HEK293T (cell line): ENCODE measurements around the gene PKD1L1.

Experiments
- CTCF ChIA-PET: fragments of 350-600 bp; formaldehyde crosslinking; extraction: SDS; loops from one replicate; lab custom pipeline; 2021; ENCODE audit warnings: antibody characterized with exemption, inconsistent platforms; lab: Yijun Ruan, JAX
- POLR2A ChIA-PET: fragments of 350-600 bp; formaldehyde crosslinking; extraction: SDS; loops from one replicate; lab custom pipeline; 2020; ENCODE audit warnings: antibody characterized with exemption, inconsistent platforms; lab: Yijun Ruan, JAX
- DNase-seq: peaks from one replicate; pipeline ENCODE4 v3.0.0; 2012; ENCODE audit warnings: mixed read lengths; ENCODE audit errors: extremely low spot score
- ARNT ChIP-seq: fragments of 450-650 bp; IDR thresholded peaks from 2 replicates; pipeline ENCODE4 v1.6.1; 2017; ENCODE audit warnings: mild to moderate bottlenecking
- BHLHE40 ChIP-seq: fragments of 450-650 bp; IDR thresholded peaks from 2 replicates; pipeline ENCODE4 v1.6.1; 2016; ENCODE audit warnings: mild to moderate bottlenecking, moderate library complexity, borderline replicate concordance
- CTBP1 ChIP-seq: fragments of 450-650 bp; IDR thresholded peaks from 2 replicates; pipeline ENCODE4 v1.6.1; 2016; ENCODE audit warnings: borderline replicate concordance
- ELF4 ChIP-seq: fragments of 450-650 bp; IDR thresholded peaks from 2 replicates; pipeline ENCODE4 v1.6.1; 2017; ENCODE audit warnings: antibody characterized with exemption
- FOXA1 ChIP-seq: fragments of 450-650 bp; IDR thresholded peaks from 2 replicates; pipeline ENCODE4 v1.6.1; 2016; ENCODE audit warnings: mild to moderate bottlenecking
- FOXK2 ChIP-seq: fragments of 450-650 bp; IDR thresholded peaks from 2 replicates; pipeline ENCODE4 v1.6.1; 2016; ENCODE audit warnings: mild to moderate bottlenecking
- FOXM1 ChIP-seq: fragments of 450-650 bp; IDR thresholded peaks from 2 replicates; pipeline ENCODE4 v1.6.1; 2017; ENCODE audit warnings: mild to moderate bottlenecking, borderline replicate concordance
- HDGF ChIP-seq: fragments of 450-650 bp; IDR thresholded peaks from 2 replicates; pipeline ENCODE4 v1.6.1; 2017; ENCODE audit warnings: antibody characterized with exemption, borderline replicate concordance
- L3MBTL2 ChIP-seq: fragments of 450-650 bp; conservative IDR thresholded peaks from 2 replicates; pipeline ENCODE4 v1.6.1; 2016; ENCODE audit warnings: mild to moderate bottlenecking
- LEF1 ChIP-seq: fragments of 450-650 bp; IDR thresholded peaks from 2 replicates; pipeline ENCODE4 v1.6.1; 2017; ENCODE audit warnings: mild to moderate bottlenecking, borderline replicate concordance
- NFRKB ChIP-seq: fragments of 450-650 bp; IDR thresholded peaks from 2 replicates; pipeline ENCODE4 v1.6.1; 2016; ENCODE audit warnings: mild to moderate bottlenecking, moderate library complexity
- PKNOX1 ChIP-seq: fragments of 450-650 bp; IDR thresholded peaks from 2 replicates; pipeline ENCODE4 v1.6.1; 2016
- SP1 ChIP-seq: fragments of 450-650 bp; IDR thresholded peaks from 2 replicates; pipeline ENCODE4 v1.6.1; 2017
- SUZ12 ChIP-seq: fragments of 450-650 bp; IDR thresholded peaks from 2 replicates; pipeline ENCODE4 v1.6.1; 2016; ENCODE audit warnings: mild to moderate bottlenecking
- TARDBP ChIP-seq: fragments of 450-650 bp; IDR thresholded peaks from 2 replicates; pipeline ENCODE4 v1.6.1; 2016
- ZNF384 ChIP-seq: fragments of 450-650 bp; IDR thresholded peaks from 2 replicates; pipeline ENCODE4 v1.6.1; 2016

Gene PKD1L1

GRCh38 chr7:47884675-47885074, 63.6 kb downstream of the PKD1L1 start:
- ChIA-PET CTCF (no interaction called here), POLR2A (no interaction called here)
- DNase-seq, result no peak
- TF ChIP-seq FOXM1 (no peak), L3MBTL2 (no peak), SP1 (no peak), TARDBP (no peak), ARNT (no peak), LEF1 (no peak), ELF4 (no peak), HDGF (no peak), CTBP1 (no peak), ZNF384 (no peak), SUZ12 (no peak), NFRKB (no peak)

- ChIA-PET CTCF (no interaction called here), POLR2A (no interaction called here)
- no peak for DNase-seq
- no peak for TF ChIP-seq L3MBTL2
- no peak for TF ChIP-seq HDGF
- TF ChIP-seq LEF1, result no peak
- no peak for TF ChIP-seq SP1
- no peak for TF ChIP-seq PKNOX1
- TF ChIP-seq NFRKB, result no peak
- no peak for TF ChIP-seq FOXK2
- no peak for TF ChIP-seq CTBP1
- no peak for TF ChIP-seq ELF4
- TF ChIP-seq ZNF384, result no peak
- TF ChIP-seq ARNT, result no peak
Observed at GRCh38 chr7:47882635-47883034, 65.6 kb downstream of the PKD1L1 start.

- ChIA-PET CTCF (no interaction called here), POLR2A (no interaction called here)
- no peak for DNase-seq
- TF ChIP-seq ZNF384, result no peak
- no peak for TF ChIP-seq L3MBTL2
- no peak for TF ChIP-seq SP1
- TF ChIP-seq NFRKB, result no peak
- TF ChIP-seq ELF4, result no peak
- TF ChIP-seq FOXA1, result no peak
- TF ChIP-seq HDGF, result no peak
- no peak for TF ChIP-seq CTBP1
- TF ChIP-seq FOXM1, result no peak
- TF ChIP-seq LEF1, result no peak
- no peak for TF ChIP-seq SUZ12
- no peak for TF ChIP-seq PKNOX1
Observed at GRCh38 chr7:47881256-47881655, 67.0 kb downstream of the PKD1L1 start.

- CTCF ChIA-PET, result no interaction called here
- POLR2A ChIA-PET, result no interaction called here
- no peak for DNase-seq
- TF ChIP-seq PKNOX1 (no peak), CTBP1 (no peak)
Observed at GRCh38 chr7:47878662-47879061, 69.6 kb downstream of the PKD1L1 start.

- ChIA-PET CTCF (no interaction called here), POLR2A (no interaction called here)
- TF ChIP-seq HDGF (no peak), SP1 (no peak), ELF4 (no peak), FOXK2 (no peak), TARDBP (no peak)
Observed at GRCh38 chr7:47877336-47877735, 70.9 kb downstream of the PKD1L1 start.

GRCh38 chr7:47875998-47876744, 72.1 kb downstream of the PKD1L1 start:
- POLR2A ChIA-PET, result no interaction called here
- TF ChIP-seq HDGF (no peak), ZNF384 (no peak), FOXK2 (no peak), SUZ12 (no peak), L3MBTL2 (no peak), ARNT (no peak), SP1 (no peak), CTBP1 (no peak), FOXM1 (no peak), TARDBP (no peak), BHLHE40 (no peak), ELF4 (no peak), FOXA1 (no peak), LEF1 (no peak), NFRKB (no peak), PKNOX1 (no peak)
- no peak for DNase-seq
- CTCF ChIA-PET, result no interaction called here

More at GRCh38 chr7:47877336-47877735, 70.9 kb downstream of the PKD1L1 start:
- DNase-seq, result no peak
